ENCODE data around the gene ACOX3. TPM values are rescaled to one million over a fixed set of nuclear protein-coding genes. Genes with fewer than 3 reads are reported as not detected.
A peak's percentile ranks its signal among the peaks of the same experiment; 100 is the strongest.

Gene ACOX3
- total RNA-seq, 6 donors from 2014 or later, result 23.7 to 56.6 (median 31.8) TPM

DNA sequence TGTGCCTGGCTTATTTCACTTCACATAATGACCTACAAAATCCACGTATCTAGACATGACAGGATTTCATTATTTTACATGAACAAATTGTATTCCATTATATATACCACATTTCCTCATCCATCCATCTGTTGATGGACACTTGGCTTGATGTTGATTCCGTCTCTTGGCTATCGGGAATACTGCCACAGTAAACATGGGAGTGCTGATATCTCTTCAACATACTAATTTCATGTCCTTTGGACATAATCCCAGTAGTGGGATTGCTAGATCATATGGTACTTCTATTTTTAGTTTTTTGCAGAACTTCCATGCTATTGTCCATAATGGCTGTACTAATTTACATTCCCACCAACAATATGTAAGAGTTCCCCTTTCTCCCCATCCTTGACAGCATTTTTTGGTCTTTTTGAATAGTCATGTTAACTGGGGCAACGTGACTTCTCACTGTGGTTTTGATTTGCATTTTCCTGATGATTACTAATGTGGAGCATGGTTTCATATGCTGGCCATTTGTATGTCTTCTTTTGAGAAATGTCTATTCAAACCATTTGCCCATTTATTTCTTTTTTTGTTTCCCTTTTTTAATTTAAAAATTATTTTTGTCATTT, 102.1 kb downstream of the ACOX3 start:
- ATAC-seq (ENCODE audit: low FRiP score in 2 of 2), result no peak
- Histone ChIP-seq H3K4me1 (no peaks in the 10 kb centered on the region), H3K27ac (no peak overlapping the region), H3K9me3 (no peaks in the 10 kb centered on the region), H3K36me3 (no peaks in the 10 kb centered on the region), H3K4me3 (no peak overlapping the region), H3K27me3 (no peaks in the 10 kb centered on the region)
- DNase-seq, result no peak
- 52 to 71% methylated on average over 4 of the region's 4 CpGs for WGBS, 2 donors
- TF ChIP-seq POLR2A (IDR thresholded peaks at IDR 0.05) (no peak), EP300 (IDR thresholded peaks at IDR 0.05) (no peak), CTCF (IDR thresholded peaks at IDR 0.05) (no peak), POLR2AphosphoS5 (IDR thresholded peaks at IDR 0.05) (no peak)

GRCh38 chr4:8336412-8337075, 104.0 kb downstream of the ACOX3 start:
- no peak for TF ChIP-seq EP300 (IDR thresholded peaks at IDR 0.05)
- no peak for TF ChIP-seq POLR2AphosphoS5 (IDR thresholded peaks at IDR 0.05)
- no peak for TF ChIP-seq POLR2A (IDR thresholded peaks at IDR 0.05)
- no peak for TF ChIP-seq CTCF (IDR thresholded peaks at IDR 0.05)
- no peak for DNase-seq
- no peak overlapping the region for H3K4me3 ChIP-seq
- H3K4me1 ChIP-seq, result no peaks in the 10 kb centered on the region
- no peak for ATAC-seq (ENCODE audit: low FRiP score in 2 of 2)
- no peaks in the 10 kb centered on the region for H3K9me3 ChIP-seq
- WGBS, 2 donors, result 80 to 82% methylated on average over 7 of the region's 7 CpGs
- no peaks in the 10 kb centered on the region for H3K36me3 ChIP-seq
- no peaks in the 10 kb centered on the region for H3K27me3 ChIP-seq
- no peak overlapping the region for H3K27ac ChIP-seq

- Histone ChIP-seq H3K27me3 (no peaks in the 10 kb centered on the region), H3K4me1 (no peaks in the 10 kb centered on the region), H3K4me3 (no peak overlapping the region), H3K27ac (no peak overlapping the region), H3K36me3 (no peaks in the 10 kb centered on the region), H3K9me3 (no peaks in the 10 kb centered on the region)
- TF ChIP-seq EP300 (IDR thresholded peaks at IDR 0.05) (no peak), POLR2AphosphoS5 (IDR thresholded peaks at IDR 0.05) (no peak), POLR2A (IDR thresholded peaks at IDR 0.05) (no peak), CTCF (IDR thresholded peaks at IDR 0.05) (no peak)
- ATAC-seq (ENCODE audit: low FRiP score in 2 of 2), result no peak
- DNase-seq, result no peak
- WGBS, 2 donors, result 93 to 95% methylated on average over 2 of the region's 2 CpGs
Measured at GRCh38 chr4:8335848-8336247, 104.7 kb downstream of the ACOX3 start.

DNA sequence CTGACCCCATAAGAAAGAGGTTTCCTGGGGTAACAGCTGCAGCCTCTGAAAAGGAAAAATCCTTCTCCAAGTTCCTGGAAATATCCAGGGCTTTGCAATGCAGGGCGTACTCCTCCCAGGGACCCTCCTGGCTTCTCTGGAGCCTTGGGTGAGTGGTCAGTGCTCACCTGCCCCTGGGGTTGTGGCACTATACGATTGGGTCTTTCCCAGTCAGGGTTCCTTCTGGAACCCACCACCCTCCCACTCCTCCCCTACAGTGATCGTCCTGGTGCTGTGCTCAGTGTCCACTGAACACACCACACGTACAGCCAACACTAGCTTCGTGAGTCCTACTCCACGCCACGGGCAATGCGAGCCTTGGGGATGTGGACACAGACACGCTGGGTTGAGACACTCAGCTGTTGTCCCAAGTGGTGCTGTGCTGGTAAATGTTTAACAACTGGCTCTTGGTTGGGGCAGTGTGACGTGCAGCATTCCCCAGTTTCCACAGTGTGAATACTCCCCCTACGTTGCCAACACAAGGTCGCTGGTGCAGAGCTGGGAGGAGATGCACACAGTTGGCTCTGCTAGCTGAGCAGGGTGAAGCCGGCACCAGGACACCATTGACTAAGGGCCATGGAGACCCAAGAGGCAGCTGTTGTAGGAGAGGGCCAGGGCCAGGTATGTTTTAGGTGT, 105.6 kb downstream of the ACOX3 start:
- no peak for TF ChIP-seq POLR2A (IDR thresholded peaks at IDR 0.05)
- TF ChIP-seq EP300 (IDR thresholded peaks at IDR 0.05), result no peak
- Histone ChIP-seq H3K27me3 (no peaks in the 10 kb centered on the region), H3K27ac (no peak overlapping the region), H3K36me3 (no peaks in the 10 kb centered on the region), H3K4me1 (peaks cover 0 to 5% (median 0%) of the 10 kb centered on the region in 4 donors), H3K4me3 (no peak overlapping the region), H3K9me3 (no peaks in the 10 kb centered on the region)
- ATAC-seq (ENCODE audit: low FRiP score in 2 of 2) (peak in 1 of 2 donors; percentile 13), DNase-seq (no peak)
- WGBS, 2 donors, result 71 to 76% methylated on average over 12 to 13 of the region's 13 CpGs

GRCh38 chr4:8333726-8334460, 106.6 kb downstream of the ACOX3 start:
- WGBS, 2 donors, result 84% methylated on average over 13 to 14 of the region's 14 CpGs
- no peak for TF ChIP-seq POLR2AphosphoS5 (IDR thresholded peaks at IDR 0.05)
- no peak for TF ChIP-seq EP300 (IDR thresholded peaks at IDR 0.05)
- TF ChIP-seq CTCF (IDR thresholded peaks at IDR 0.05), result no peak
- TF ChIP-seq POLR2A (IDR thresholded peaks at IDR 0.05), result no peak
- peaks cover 0 to 5% (median 0%) of the 10 kb centered on the region in 4 donors for H3K4me1 ChIP-seq

More at GRCh38 chr4:8333726-8334460, 106.6 kb downstream of the ACOX3 start:
- Histone ChIP-seq H3K36me3 (no peaks in the 10 kb centered on the region), H3K27ac (no peak overlapping the region), H3K4me3 (no peak overlapping the region), H3K9me3 (no peaks in the 10 kb centered on the region), H3K27me3 (no peaks in the 10 kb centered on the region)
- DNase-seq (no peak), ATAC-seq (ENCODE audit: low FRiP score in 2 of 2) (no peak)
